ENCODE data around the gene FCMR.

GRCh38 chr1:206854401-206855129 is 67.2 kb downstream of the FCMR start:
- TF ChIP-seq PATZ1 (CRISPR knock-in tag; IDR thresholded peaks at IDR 0.05; ENCODE audit: borderline replicate concordance) (no peak), OSR1 (CRISPR knock-in tag; IDR thresholded peaks at IDR 0.05) (no peak), ZNF8 (CRISPR knock-in tag; IDR thresholded peaks at IDR 0.05) (no peak), TSHZ2 (CRISPR knock-in tag; IDR thresholded peaks at IDR 0.05) (no peak), CREB5 (CRISPR knock-in tag; IDR thresholded peaks at IDR 0.05; ENCODE audit: low read depth) (no peak), PPARA (CRISPR knock-in tag; IDR thresholded peaks at IDR 0.05; ENCODE audit: borderline replicate concordance) (no peak), BACH2 (CRISPR knock-in tag; IDR thresholded peaks at IDR 0.05; ENCODE audit: borderline replicate concordance) (no peak), RARB (CRISPR knock-in tag; IDR thresholded peaks at IDR 0.05) (no peak), ZFP3 (CRISPR knock-in tag; IDR thresholded peaks at IDR 0.05) (no peak), ZC3H10 (CRISPR knock-in tag; IDR thresholded peaks at IDR 0.05) (no peak), ESRRG (CRISPR knock-in tag; IDR thresholded peaks at IDR 0.05) (no peak), ISL1 (CRISPR knock-in tag; IDR thresholded peaks at IDR 0.05) (no peak), CSDC2 (CRISPR knock-in tag; IDR thresholded peaks at IDR 0.05) (no peak), CSRNP3 (CRISPR knock-in tag; IDR thresholded peaks at IDR 0.05) (no peak)

Data from SK-N-SH treated with all-trans-retinoic acid at 6 μM for 48 hours (cell line).